Nephron progenitor cell (in vitro differentiated cells): ENCODE results near the gene C1orf226.

Experiments used
- DNase-seq: peaks from one replicate; pipeline ENCODE4 v3.0.0; 2021
- H3K27ac Mint-ChIP-seq: 2 replicates; pipeline ENCODE4 v1.8.0; 2021; ENCODE audit warnings: mild to moderate bottlenecking, moderate library complexity, mixed read lengths
- H3K27me3 Mint-ChIP-seq: 2 replicates; pipeline ENCODE4 v1.8.0; 2021; ENCODE audit warnings: mild to moderate bottlenecking, low read depth, mixed read lengths; ENCODE audit not compliant: poor library complexity
- H3K36me3 Mint-ChIP-seq: 2 replicates; pipeline ENCODE4 v1.8.0; 2021; ENCODE audit warnings: low read depth, mixed read lengths
- H3K4me1 Mint-ChIP-seq: 2 replicates; pipeline ENCODE4 v1.8.0; 2021; ENCODE audit warnings: mixed read lengths
- H3K4me3 Mint-ChIP-seq: 2 replicates; pipeline ENCODE4 v1.8.0; 2021; ENCODE audit warnings: mild to moderate bottlenecking, moderate library complexity, mixed read lengths
- H3K9me3 Mint-ChIP-seq: 2 replicates; pipeline ENCODE4 v1.8.0; 2021; ENCODE audit warnings: mild to moderate bottlenecking, moderate library complexity, mixed read lengths
- TF ChIP-seq, protein P1 (sequence below): fragments of 200-600 bp; sonication (generic); IDR thresholded peaks from 2 replicates; pipeline ENCODE4 v1.5.0; 2021; ENCODE audit warnings: antibody characterized with exemption

Gene C1orf226

GRCh38 chr1:162370721-162371120 is 10.8 kb upstream of the C1orf226 start:
- peaks cover 17% of the 10 kb centered on the region for H3K4me1 Mint-ChIP-seq
- TF ChIP-seq, protein P1, sequence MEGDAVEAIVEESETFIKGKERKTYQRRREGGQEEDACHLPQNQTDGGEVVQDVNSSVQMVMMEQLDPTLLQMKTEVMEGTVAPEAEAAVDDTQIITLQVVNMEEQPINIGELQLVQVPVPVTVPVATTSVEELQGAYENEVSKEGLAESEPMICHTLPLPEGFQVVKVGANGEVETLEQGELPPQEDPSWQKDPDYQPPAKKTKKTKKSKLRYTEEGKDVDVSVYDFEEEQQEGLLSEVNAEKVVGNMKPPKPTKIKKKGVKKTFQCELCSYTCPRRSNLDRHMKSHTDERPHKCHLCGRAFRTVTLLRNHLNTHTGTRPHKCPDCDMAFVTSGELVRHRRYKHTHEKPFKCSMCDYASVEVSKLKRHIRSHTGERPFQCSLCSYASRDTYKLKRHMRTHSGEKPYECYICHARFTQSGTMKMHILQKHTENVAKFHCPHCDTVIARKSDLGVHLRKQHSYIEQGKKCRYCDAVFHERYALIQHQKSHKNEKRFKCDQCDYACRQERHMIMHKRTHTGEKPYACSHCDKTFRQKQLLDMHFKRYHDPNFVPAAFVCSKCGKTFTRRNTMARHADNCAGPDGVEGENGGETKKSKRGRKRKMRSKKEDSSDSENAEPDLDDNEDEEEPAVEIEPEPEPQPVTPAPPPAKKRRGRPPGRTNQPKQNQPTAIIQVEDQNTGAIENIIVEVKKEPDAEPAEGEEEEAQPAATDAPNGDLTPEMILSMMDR: no peak
- DNase-seq: no peak
- H3K27ac Mint-ChIP-seq: no peak overlapping the region
- H3K4me3 Mint-ChIP-seq: no peak overlapping the region
- no peaks in the 10 kb centered on the region for H3K36me3 Mint-ChIP-seq
- H3K9me3 Mint-ChIP-seq: no peaks in the 10 kb centered on the region
- H3K27me3 Mint-ChIP-seq: peaks cover 6% of the 10 kb centered on the region

DNA sequence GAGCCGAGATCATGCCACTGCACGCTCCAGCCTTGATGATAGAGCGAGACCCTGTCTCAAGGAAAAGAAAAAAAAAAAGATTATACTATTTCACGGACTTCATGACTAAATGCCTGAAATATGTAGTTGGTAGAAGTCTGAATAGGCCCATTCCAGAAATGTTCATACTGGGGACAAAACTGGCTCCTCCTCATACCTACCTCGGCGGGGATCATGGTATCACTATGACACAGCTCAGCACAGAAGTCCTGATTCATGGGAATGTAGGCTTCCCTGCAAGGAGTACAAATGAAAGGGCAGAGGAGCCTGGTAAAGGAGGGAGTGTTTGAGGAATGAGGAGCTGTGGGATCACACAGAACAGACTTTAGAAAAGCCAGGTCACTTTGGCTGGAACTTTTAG is 9.9 kb upstream of the C1orf226 start:
- no peak for DNase-seq
- H3K4me1 Mint-ChIP-seq: peaks cover 23% of the 10 kb centered on the region
- H3K27me3 Mint-ChIP-seq: peaks cover 6% of the 10 kb centered on the region
- no peaks in the 10 kb centered on the region for H3K36me3 Mint-ChIP-seq
- TF ChIP-seq, protein P1: no peak
- no peak overlapping the region for H3K4me3 Mint-ChIP-seq
- no peaks in the 10 kb centered on the region for H3K9me3 Mint-ChIP-seq
- peak overlapping the region; percentile 29 for H3K27ac Mint-ChIP-seq

GRCh38 chr1:162372159-162373071 is 9.1 kb upstream of the C1orf226 start:
- Mint-ChIP-seq H3K27ac (no peak overlapping the region), H3K9me3 (no peaks in the 10 kb centered on the region), H3K27me3 (peaks cover 6% of the 10 kb centered on the region), H3K4me1 (peaks cover 25% of the 10 kb centered on the region), H3K4me3 (no peak overlapping the region), H3K36me3 (no peaks in the 10 kb centered on the region)
- DNase-seq: no peak
- TF ChIP-seq, protein P1: no peak

DNA sequence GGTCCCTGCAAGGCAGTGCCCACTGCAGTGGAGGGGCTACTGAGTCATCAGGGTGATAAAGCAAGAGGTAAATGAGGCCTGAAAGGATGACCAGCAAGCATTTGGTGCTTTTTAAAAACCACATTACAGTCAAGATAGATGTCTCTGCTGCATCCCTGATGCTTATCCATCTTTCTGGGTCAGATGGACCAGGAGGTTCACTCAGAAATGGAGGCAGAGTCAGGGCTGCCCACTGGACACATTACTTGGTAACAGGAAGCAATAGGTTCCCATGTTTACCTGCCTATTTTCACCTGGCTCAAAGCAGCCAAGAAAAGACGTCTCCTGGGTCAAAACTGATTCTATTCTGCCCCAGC is 8.5 kb upstream of the C1orf226 start:
- peaks cover 6% of the 10 kb centered on the region for H3K27me3 Mint-ChIP-seq
- no peak overlapping the region for H3K4me3 Mint-ChIP-seq
- no peaks in the 10 kb centered on the region for H3K9me3 Mint-ChIP-seq
- TF ChIP-seq, protein P1: no peak
- DNase-seq: no peak
- no peaks in the 10 kb centered on the region for H3K36me3 Mint-ChIP-seq
- peaks cover 20% of the 10 kb centered on the region for H3K4me1 Mint-ChIP-seq
- H3K27ac Mint-ChIP-seq: no peak overlapping the region

- Mint-ChIP-seq H3K9me3 (no peaks in the 10 kb centered on the region), H3K27ac (no peak overlapping the region), H3K27me3 (peaks cover 11% of the 10 kb centered on the region), H3K4me3 (no peak overlapping the region), H3K4me1 (peaks cover 17% of the 10 kb centered on the region), H3K36me3 (no peaks in the 10 kb centered on the region)
- no peak for DNase-seq
- TF ChIP-seq, protein P1: no peak
These were observed 7.8 kb upstream of the C1orf226 start for GRCh38 chr1:162373541-162374260.
